Activated T-helper 17 cell treated with anti-CD3 and anti-CD28 coated beads, Interleukin-2, amount 50 U/mL, for 72 hours (primary cell): ENCODE measurements around the gene FRMD3. TPM values are rescaled to one million over a fixed set of nuclear protein-coding genes. Genes with fewer than 3 reads are reported as not detected.

Source experiments
- ATAC-seq: fragments of 150-1000 bp; cut with Tn5 transposase; replicated peaks from 2 replicates; pipeline ENCODE4 v1.10.0; 2021; ENCODE audit warnings: mild to moderate bottlenecking, moderate library complexity
- H3K27ac Mint-ChIP-seq: one replicate; pipeline ENCODE4 v1.8.0; 2022; ENCODE audit warnings: mixed read lengths
- H3K27me3 Mint-ChIP-seq: one replicate; pipeline ENCODE4 v1.8.0; 2022; ENCODE audit warnings: mixed read lengths
- H3K36me3 Mint-ChIP-seq: one replicate; pipeline ENCODE4 v1.8.0; 2022; ENCODE audit warnings: low read depth, mild to moderate bottlenecking, mixed read lengths
- H3K4me1 Mint-ChIP-seq: one replicate; pipeline ENCODE4 v1.8.0; 2022; ENCODE audit warnings: mixed read lengths
- H3K4me3 Mint-ChIP-seq: one replicate; pipeline ENCODE4 v1.8.0; 2022; ENCODE audit warnings: mild to moderate bottlenecking, mixed read lengths
- H3K9me3 Mint-ChIP-seq: one replicate; pipeline ENCODE4 v1.8.0; 2022; ENCODE audit warnings: mixed read lengths
- total RNA-seq, 2 donors: library from RNA; stranded (reverse); gene quantifications; one replicate each; pipeline ENCODE4 v1.2.3, GENCODE V29; 2022

The FRMD3 gene
- total RNA-seq, 2 donors from 2014 or later, result 0.17 to 0.82 TPM

- H3K4me1 Mint-ChIP-seq, result no peaks in the 10 kb centered on the region
- peaks cover 3% of the 10 kb centered on the region for H3K27me3 Mint-ChIP-seq
- H3K36me3 Mint-ChIP-seq, result no peaks in the 10 kb centered on the region
- H3K4me3 Mint-ChIP-seq, result no peak overlapping the region
- no peak for ATAC-seq
- H3K27ac Mint-ChIP-seq, result no peak overlapping the region
- no peaks in the 10 kb centered on the region for H3K9me3 Mint-ChIP-seq
These were observed 328.9 kb downstream of the FRMD3 start for GRCh38 chr9:83209188-83209731.

- peaks cover 3% of the 10 kb centered on the region for H3K27me3 Mint-ChIP-seq
- ATAC-seq, result no peak
- no peaks in the 10 kb centered on the region for H3K36me3 Mint-ChIP-seq
- no peak overlapping the region for H3K27ac Mint-ChIP-seq
- H3K4me3 Mint-ChIP-seq, result no peak overlapping the region
- peaks cover 3% of the 10 kb centered on the region for H3K9me3 Mint-ChIP-seq
- no peaks in the 10 kb centered on the region for H3K4me1 Mint-ChIP-seq
These were observed 329.9 kb downstream of the FRMD3 start for GRCh38 chr9:83208065-83208850.

- H3K4me3 Mint-ChIP-seq, result no peak overlapping the region
- no peak overlapping the region for H3K27ac Mint-ChIP-seq
- ATAC-seq, result no peak
These were observed 334.2 kb downstream of the FRMD3 start for GRCh38 chr9:83204047-83204446.

GRCh38 chr9:83200531-83200930 lies 337.7 kb downstream of the FRMD3 start:
- no peak for ATAC-seq
- no peaks in the 10 kb centered on the region for H3K4me1 Mint-ChIP-seq

More at GRCh38 chr9:83204047-83204446, 334.2 kb downstream of the FRMD3 start:
- Mint-ChIP-seq H3K27me3 (peaks cover 5% of the 10 kb centered on the region), H3K9me3 (peaks cover 3% of the 10 kb centered on the region), H3K36me3 (no peaks in the 10 kb centered on the region), H3K4me1 (no peaks in the 10 kb centered on the region)

GRCh38 chr9:83199832-83200231 lies 338.4 kb downstream of the FRMD3 start:
- ATAC-seq, result no peak
- peaks cover 3% of the 10 kb centered on the region for H3K9me3 Mint-ChIP-seq

More at GRCh38 chr9:83200531-83200930, 337.7 kb downstream of the FRMD3 start:
- Mint-ChIP-seq H3K9me3 (peaks cover 3% of the 10 kb centered on the region), H3K36me3 (no peaks in the 10 kb centered on the region), H3K4me3 (no peak overlapping the region), H3K27me3 (peaks cover 5% of the 10 kb centered on the region), H3K27ac (no peak overlapping the region)

DNA sequence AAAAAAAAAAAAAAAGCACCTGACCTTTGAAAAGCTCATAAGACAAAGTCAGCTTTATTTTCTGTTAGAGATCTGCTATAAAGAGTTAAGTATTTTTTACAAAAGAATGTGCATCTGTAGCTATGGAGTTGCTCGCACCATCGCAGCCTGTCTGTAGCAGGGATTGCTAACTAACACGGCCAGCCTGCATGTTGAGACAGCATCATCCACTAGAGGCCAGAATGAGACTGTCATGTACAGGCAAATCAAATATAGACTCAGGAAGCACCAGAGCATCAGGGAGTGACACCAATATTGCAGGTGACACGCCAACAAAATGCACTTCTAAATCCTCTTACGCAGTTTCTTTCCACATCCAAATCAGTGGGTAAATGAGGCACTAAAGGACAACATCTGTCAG lies 339.0 kb downstream of the FRMD3 start:
- no peaks in the 10 kb centered on the region for H3K4me1 Mint-ChIP-seq
- no peak overlapping the region for H3K4me3 Mint-ChIP-seq
- no peaks in the 10 kb centered on the region for H3K36me3 Mint-ChIP-seq
- H3K27me3 Mint-ChIP-seq, result peaks cover 5% of the 10 kb centered on the region
- no peak overlapping the region for H3K27ac Mint-ChIP-seq
- peaks cover 3% of the 10 kb centered on the region for H3K9me3 Mint-ChIP-seq
- no peak for ATAC-seq

More at GRCh38 chr9:83199832-83200231, 338.4 kb downstream of the FRMD3 start:
- Mint-ChIP-seq H3K27ac (no peak overlapping the region), H3K36me3 (no peaks in the 10 kb centered on the region), H3K27me3 (peaks cover 5% of the 10 kb centered on the region), H3K4me1 (no peaks in the 10 kb centered on the region), H3K4me3 (no peak overlapping the region)

- no peak overlapping the region for H3K4me3 Mint-ChIP-seq
- H3K9me3 Mint-ChIP-seq, result no peaks in the 10 kb centered on the region
- H3K36me3 Mint-ChIP-seq, result no peaks in the 10 kb centered on the region
- H3K27me3 Mint-ChIP-seq, result peaks cover 5% of the 10 kb centered on the region
- no peaks in the 10 kb centered on the region for H3K4me1 Mint-ChIP-seq
- no peak overlapping the region for H3K27ac Mint-ChIP-seq
- ATAC-seq, result no peak
These were observed 339.8 kb downstream of the FRMD3 start for GRCh38 chr9:83198371-83198770.

DNA sequence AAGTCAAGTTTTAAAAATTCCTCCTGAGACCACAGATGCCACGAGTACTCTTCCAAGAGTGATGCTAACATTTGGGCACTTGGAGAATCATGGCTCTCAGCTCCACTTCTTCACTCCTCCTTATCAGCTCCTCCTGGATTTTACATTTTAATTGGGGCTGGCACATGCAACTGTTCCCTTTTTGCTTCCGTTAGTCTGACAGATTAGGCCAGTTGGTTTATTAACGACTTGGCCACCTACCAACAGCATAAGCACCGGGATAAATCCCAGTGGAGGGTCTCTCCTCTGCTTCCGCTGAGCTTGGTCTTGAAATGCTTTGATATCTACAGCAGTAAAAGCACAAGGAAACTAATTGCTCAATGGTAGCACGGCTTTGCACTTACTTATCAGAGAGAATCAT lies 340.6 kb downstream of the FRMD3 start:
- Mint-ChIP-seq H3K4me1 (no peaks in the 10 kb centered on the region), H3K9me3 (no peaks in the 10 kb centered on the region), H3K4me3 (no peak overlapping the region), H3K36me3 (no peaks in the 10 kb centered on the region), H3K27ac (no peak overlapping the region), H3K27me3 (peaks cover 5% of the 10 kb centered on the region)
- no peak for ATAC-seq

DNA sequence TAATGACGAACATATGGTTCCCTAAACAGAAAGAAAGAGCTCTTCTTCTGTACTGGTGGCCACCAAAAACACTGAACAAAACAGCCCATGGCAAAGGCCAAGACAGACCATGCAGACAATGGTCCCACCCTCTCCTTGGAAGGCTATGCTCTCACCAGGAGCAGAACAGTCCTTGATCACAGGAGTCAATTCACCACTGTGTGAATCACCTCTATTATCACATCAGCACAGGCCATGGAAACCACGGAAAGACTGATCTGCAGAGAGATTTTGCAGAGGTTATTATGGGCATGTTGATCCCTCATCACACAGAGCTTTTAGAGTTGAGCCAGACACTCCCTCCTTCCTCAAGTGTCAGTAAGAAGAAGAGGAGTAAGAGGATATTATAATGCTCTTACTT lies 341.3 kb downstream of the FRMD3 start:
- ATAC-seq, result peak; percentile 18
- Mint-ChIP-seq H3K4me3 (no peak overlapping the region), H3K27ac (no peak overlapping the region), H3K9me3 (no peaks in the 10 kb centered on the region), H3K36me3 (no peaks in the 10 kb centered on the region), H3K27me3 (peaks cover 5% of the 10 kb centered on the region), H3K4me1 (no peaks in the 10 kb centered on the region)

Other genes starting within 250 kb of the FRMD3 start
- 1 to 10 TPM; 2.9 to 3.5 TPM for gene IDNK, start 84.7 kb upstream of the FRMD3 start, total RNA-seq
- gene UBQLN1, start 169.6 kb upstream of the FRMD3 start, total RNA-seq, result 10 to 100 TPM; 69.5 to 94.4 TPM